GM18873 (cell line): ENCODE measurements around the gene BORCS5.
"Not testable (repeated sequence)": the region's sequence is repeated elsewhere in the genome, so short reads cannot be mapped to it uniquely, and the experiment has no call there.

Experiments used
- ATAC-seq: cut with Tn5 transposase; IDR thresholded peaks from one replicate; pipeline ENCODE4 v1.9.1; 2021; ENCODE audit warnings: mild to moderate bottlenecking, moderate library complexity, moderate number of reproducible peaks; ENCODE audit not compliant: unreplicated experiment, low FRiP score

Gene BORCS5

DNA sequence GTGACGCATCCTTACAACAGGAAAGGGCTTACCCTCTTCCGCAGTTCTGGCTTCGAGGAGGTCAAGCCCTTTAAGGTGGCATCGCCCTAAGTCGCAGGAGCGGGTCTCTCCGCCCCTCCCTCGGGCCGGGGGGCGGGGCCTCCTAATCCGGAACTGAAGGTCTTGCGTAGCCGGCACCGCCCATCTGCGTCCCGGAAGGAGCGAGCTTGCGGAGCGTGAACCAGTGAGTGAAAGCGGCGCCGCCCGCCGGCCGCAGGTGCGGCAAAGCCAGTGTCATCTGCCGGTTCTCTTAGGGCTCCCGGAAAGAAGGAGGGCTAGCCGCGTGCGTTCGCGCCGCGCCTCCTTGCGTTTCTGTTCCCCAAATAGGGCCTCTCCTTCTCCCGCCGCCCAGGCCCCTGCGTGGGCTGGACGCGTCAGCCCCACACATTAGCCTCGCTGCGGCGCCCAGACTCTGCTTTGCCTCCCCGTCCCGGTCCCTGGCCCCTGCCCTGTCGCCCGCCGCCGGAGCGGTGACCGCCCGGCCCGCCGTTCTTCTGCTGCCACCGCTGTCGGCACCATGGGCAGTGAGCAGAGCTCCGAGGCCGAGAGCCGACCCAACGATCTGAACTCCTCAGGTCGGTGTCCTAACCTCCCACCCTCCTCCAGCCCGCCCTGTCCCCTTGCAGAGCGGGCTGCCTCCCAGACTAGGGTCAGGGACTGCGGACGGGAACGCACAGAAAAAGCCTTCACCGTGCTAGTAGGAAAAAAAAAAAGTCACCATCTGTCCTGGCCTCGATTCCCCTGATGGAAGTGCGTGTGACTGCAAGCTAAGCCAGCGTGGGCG lies at the start of gene BORCS5:
Gene BORCS5 (plus strand): TSS at position 183 of the 823 bp plus-strand sequence. CDS start 374 bp downstream, at position 557.
- ATAC-seq = peak; percentile 81

DNA sequence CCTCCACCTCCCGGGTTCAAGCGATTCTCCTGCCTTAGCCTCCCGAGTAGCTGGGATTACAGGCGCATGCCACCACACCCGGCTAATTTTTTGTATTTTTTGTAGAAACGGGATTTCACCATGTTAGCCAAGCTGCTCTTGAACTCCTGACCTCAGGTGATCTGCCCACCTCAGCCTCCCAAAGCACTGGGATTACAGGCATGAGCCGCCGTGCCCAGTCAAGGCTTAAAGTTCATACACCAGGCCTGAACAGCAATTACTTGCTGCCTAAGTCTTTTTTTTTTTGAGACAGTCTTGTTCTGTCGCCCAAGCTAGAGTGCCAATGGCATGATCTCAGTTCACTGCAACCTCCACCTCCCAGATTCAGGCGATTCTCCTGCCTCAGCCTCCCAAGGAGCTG lies 46.2 kb upstream of the BORCS5 start:
- not testable (repeated sequence) for ATAC-seq

DNA sequence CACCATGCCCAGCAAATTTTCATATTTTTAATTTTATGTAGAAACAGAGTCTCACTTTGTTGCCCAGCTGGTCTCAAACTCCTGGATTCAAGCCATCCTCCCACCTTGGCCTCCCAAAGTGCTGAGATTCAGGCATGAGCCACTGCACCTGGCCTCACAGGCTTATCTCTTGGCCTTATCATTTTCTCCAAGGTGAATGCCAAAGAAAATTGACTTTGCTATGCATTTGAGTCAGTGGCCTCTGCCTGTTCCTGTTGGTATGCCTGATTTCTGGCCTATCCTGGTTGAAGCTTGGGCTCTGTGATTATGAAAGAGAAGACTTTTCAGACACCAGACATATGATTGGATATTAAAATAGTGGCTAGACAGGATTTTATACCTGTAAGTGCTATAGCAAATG lies 41.0 kb upstream of the BORCS5 start:
- no peak for ATAC-seq

DNA sequence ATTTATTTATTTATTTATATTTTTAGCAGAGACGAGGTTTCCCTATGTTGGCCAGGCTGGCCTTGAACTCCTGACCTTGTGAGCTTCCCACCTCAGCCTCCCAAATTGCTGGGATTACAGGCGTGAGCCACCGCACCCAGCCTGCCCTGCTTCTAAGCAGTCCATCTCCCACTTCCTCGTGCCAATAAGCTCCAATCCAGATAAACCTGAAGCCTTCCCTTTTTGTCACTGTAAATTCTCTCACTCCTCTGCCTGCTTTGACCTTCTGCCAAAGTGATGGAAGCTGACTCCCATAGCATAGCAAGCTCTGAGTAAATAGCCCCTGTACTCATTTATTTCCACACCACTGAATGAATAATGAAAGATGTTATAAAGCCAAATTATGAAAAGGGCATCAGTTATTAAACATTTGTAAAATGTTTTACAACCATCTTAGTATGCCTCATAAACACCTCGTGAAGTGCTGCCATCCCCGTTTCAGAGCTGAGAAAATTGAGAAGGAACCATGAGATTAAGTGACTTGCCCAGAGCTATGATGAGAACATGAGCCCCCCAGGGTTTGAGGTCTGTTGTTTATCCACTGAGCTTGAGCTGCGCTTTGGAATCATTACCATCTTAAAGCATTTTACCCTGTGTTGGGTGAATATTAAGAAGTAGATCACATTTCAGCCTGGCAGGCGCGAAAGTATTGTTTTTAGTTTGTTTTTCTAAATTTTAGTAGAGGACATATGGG lies 37.3 kb upstream of the BORCS5 start:
- ATAC-seq = no peak

DNA sequence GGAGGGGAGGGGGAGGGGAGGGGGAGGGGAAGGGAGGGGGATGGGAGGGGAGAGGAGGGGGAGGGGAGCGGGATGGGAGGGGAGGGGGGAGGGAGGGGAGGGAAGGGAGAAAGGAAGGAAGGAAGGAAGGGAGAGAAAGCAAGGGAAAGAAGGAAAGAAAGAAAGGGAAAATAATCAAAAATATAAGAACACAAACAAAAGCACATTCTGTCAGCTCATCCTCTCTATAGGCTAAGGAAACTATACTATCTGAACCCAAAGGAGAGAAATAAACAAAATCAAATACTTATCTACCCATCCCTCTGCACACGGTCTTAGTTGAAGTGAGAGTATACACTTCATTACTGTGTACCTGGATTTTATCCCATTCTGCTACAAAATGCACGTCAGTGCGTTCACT lies 33.8 kb upstream of the BORCS5 start:
- no peak for ATAC-seq

DNA sequence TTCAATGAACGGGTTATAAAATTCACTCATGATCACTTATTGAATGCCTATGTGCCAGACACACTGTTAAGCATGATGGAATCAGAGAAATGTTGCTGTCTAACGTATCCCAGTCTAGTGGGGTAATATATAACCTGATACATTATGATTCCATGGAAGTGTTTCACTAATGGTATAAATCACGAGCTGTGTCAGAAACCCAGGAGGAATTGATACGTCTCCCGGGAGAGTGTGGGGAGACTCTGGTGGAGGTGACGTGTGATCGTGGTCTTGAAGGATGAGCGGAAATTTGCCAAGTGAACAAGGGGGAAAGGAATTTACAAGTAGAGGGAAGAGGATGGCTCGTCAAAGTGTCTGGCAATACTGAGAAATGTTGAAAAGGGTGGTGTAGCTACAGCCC lies 33.3 kb upstream of the BORCS5 start:
- no peak for ATAC-seq

DNA sequence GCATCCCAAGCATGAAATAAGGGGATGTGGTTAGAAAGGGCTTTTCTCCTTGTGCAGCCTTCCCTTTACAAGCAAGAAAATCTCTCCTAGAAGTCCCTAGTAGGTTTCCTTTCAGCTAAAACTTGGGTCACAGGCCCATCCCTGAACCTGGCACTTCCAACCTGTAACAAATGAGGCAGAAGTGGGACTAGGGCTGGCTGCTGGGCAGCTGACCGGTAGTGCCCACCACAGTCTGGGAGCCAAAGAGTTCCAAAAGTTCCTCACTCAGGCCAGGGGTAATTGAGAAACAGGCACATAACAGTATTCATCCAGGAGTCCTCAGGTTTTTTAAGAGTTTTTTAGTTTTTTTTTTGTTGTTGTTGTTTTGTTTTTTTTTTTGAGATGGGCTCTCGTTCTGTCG lies 30.6 kb upstream of the BORCS5 start:
- no peak for ATAC-seq

DNA sequence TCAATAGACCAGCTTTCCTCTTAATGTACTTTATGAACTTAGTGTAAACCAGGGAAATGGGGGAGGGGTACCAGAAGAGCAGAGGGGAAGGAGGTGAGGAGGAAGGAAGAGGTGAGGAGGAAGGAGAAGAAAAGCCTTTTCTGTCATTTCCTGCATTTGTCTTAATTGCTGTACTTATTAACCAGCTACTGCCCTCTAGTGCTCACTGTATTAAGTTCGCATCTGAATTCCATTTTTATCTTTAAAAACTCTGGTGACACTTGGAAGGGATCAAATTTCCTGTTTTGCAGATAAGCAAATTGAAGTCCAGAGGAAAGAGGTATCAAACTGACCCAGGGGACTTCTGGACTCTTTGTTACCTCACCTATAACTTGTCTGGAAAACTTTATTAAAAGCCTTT lies 29.1 kb upstream of the BORCS5 start:
- no peak for ATAC-seq

DNA sequence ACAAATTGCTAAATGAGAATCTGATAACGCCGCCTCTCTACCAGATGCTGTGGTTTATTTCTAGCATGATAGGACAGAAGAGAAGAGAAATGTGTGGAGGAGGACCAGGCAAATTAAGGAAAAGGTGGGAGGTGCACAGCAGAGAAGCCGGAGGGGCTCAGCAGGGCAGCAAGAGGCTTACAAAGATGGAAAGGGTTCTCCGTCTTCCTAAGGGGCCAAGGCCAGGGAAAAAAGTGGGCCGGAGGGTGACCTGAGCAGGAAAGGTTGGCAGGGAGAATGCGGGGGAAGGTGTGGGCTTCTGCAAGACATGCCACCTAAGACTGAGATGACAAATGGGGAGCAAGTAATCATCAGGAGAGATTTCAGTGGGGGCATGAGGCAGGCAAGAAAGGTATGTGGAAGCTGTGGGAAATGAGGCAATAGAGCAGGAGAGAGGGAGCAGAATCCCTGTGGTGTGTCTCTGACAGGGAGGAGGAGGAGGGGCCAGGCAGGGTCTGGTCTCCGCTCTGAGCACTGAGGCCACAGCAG lies 25.6 kb upstream of the BORCS5 start:
- ATAC-seq = no peak

DNA sequence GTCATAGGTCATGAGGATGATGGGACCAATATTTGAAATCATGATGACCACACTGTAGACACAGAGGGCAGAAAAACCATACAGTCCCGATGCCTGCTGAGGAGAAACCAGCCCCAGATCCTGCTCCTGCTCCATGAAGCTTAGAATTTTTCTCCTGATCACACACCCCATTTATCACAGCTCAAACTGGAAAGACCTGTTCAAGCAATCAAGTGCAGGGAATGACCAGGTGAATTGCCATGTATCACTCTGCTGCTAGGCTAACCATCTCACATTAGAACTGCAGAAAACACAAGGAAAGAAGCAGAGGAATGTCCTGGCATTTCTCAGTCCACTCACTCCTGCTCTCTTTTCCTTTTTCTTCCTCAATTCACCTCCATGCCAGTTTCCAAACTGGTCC lies 25.0 kb upstream of the BORCS5 start:
- ATAC-seq = no peak

DNA sequence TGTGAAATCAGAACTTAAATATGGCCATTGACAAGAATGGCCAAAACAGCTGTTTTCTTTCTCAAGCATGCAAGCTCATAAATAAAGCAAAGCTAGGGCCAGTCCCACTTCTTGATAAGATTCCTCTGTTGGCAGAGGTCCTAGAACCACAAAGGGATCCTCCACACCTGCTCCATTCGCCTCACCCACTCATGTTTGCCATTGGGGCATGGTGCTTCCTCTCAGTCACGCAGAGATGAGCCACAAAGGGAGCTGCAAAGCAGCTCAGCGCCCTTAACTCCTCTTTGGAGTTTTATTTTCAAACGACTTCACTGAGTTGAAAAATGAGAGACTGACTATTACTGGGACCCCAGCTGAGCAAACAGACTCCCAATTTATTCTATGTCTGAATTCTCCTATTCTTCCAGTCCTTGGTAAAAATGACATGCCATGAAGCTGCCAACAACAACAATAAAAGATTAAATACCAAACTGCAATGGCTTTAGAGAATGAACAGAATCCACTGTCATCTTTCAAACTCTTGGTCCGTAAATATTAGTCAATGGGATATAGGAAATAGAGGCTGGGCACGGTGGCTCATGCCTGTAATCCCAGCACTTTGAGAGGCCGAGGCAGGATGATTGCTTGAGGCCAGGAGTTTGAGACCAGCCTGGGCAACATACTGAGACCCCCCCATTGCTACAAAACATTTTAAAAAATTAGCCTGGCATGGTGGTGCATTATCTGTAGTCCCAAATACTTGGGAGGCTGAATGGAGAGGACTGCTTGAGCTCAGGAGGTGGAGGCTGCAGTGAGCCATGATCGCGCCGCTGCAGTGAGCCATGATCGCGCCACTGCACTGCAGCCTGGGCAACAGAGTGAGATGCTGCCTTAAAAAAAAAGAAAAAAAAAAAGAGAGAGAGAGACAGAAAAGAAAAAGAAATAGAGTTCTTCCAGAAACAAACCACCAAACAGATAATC lies 23.2 kb upstream of the BORCS5 start:
- ATAC-seq = no peak

DNA sequence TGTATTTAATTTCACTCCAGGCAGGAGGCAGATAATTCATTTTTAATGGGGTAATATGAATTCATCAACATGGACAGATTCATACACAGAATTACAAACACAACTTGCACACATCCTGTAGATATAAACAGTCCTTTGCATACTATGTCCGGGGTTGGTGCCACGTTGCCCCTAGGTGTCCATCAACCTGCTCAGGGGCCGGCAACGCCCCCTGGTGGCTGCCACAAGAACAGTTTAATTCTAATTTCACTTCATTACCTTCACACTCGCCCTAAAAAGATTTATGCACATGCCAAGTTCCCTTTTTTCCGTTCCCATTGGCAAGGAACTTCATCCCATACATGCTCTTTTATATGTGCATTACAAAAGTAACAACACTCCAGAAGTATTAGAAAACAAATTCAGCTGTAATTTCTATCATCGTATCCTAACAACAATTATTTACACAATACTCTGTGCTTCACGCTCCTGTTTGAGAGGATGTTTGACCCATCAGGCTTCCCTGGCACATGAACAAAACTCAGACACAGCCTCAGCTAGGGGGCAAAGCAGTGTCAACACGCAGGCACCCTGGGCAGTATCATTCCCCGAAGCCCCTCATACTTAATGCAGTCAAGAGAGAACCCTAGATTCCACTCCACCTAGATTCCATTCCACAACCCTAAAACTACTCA lies 22.4 kb upstream of the BORCS5 start:
- ATAC-seq = peak; percentile 58

DNA sequence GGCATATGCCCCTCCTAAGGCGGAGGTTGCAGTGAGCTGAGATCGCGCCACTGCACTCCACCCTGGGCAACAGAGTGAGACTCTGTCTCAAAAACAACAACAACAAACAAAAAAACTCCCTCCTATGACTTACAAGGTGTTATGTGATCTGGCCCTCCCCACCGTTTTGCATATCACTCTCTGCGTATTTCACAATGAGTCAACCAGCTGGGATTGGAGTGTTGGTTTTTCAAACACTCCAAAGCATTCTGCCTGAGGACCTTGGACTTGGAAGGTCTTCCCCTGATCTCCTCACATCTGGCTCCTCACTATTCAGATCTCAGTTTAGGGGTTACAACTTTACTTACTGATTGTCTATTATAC lies 20.8 kb upstream of the BORCS5 start:
- peak; percentile 45 for ATAC-seq

DNA sequence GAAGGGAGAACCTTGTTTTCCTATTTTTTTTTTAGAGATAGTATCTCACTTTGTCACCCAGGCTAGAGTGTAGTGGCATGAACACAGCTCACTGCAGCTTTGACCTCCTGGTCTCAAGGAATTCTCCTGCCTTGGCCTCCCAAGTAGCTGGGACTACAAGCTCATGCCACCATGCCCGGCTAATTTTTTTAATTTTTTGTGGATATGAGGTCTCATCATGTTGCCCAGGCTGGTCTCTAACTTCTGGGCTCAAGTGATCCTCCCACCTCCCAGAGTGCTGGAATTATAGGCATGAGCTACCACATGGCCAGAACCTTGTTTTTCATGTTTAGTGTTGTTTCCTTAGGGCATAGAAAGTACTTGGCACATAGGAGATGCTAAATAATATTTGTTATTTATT lies 20.4 kb upstream of the BORCS5 start:
- no peak for ATAC-seq

DNA sequence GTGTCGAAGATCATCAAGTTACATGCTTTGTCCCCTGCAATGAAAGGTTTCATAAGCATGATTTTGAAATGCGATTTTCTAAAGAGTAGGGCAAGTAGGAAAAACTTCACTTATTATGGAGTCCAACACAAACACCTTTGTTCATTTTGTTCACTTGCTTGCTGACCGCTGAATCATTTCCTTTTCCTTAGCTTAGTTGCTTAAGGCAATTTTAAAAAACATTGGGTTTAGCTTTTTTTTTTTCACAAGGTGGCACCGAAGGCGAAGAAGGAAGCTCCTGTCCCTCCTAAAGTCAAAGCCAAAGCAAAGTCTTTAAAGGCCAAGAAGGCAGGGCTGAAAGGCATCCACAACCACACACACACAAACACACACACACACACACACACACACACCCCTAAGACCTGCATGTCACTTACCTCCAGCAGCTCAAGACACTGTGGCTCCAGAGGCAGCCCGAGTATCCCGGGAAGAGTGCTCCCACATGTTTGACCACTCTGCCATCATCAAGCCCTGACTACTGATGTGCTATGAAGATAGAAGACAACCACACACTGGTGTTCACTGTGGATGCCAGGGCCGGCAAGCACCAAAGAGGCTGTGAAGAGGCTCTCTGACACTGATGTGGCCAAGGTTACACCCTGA lies 18.2 kb upstream of the BORCS5 start:
- no peak for ATAC-seq

DNA sequence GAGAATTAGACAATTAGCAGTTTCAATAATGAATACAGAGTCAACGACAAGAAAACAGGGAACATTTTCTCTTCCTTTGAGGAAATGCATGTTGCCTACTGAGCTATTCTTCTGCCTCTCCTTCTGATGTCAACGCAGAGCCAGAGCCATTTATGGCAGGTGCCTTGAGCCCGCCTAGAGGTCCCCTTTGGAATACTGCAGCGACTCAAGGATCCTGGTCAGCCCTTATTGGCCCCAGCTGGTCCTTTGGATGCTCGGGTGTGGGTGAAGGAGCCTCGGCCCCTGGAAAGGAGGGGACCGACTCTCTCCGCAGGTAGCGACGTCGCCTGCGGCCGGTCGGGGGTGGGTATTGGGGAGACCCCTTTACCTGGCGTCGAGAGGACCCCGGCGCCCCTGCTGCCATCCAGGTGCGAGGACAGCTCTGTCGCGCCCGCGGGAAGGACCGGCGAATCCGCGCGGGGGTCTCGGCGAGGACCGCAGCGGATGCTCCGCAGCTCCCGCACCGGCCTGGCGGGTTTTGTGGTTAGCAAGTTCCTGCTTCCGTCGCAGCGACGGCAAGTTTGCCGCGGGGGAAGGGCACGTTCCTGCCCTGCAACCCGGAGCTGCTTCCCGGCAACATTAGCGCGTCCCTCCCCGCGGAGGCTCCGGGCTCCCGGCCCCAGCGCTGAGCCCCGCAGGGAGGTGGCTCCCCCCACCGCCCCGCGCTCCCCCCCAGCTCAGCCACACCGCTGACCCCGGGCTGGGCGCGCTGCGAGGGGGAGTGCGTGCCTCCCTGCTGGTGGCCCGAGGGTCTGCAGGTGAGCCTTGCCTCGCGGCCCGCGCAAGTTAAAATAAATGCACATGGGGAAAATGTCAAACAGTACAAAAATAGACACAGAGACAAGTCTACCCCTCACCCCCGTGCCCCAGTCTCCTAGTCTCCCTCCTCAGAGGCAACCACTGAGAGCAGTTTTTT lies 6.9 kb upstream of the BORCS5 start, which contains the start of gene MANSC1:
Gene MANSC1 (minus strand): TSS at position 532 of the 955 bp plus-strand sequence. CDS start 6,928 bp downstream, outside the sequence.
- no peak for ATAC-seq

DNA sequence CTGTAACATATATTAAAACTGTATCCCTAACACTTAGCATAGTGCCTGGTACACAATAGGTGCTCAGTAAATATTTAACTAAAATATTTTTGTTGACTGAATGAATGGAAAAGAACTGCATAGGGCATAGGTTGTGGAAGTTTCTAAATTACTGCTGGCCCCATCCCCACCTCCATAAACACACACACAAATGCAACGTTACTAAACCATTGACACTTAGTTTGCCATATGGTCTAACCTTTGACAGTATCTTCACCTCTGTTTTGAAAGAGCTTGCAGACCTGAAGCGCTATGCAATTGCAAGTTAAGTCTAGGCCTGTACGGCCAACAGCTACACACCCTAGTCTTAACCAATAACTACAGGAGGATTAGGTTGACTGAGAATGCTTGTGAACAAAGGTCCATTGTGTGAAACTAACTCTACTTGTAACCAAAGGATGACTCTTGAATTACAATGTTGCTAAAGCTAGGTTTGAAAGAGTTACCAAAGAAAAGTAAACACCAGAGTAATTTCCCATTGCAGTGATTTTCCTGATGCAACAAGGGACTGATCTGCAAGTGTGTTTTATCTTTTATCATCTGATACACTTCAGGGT lies 5.9 kb upstream of the BORCS5 start:
- ATAC-seq = no peak
